Measurements from ENCODE around the gene CD300A.

Gene CD300A

GRCh38 chr17:74466111-74466827, at the start of gene CD300A:
Gene CD300A, plus strand, starts transcription at chr17:74466634. Its CDS starts 70 bp downstream, at chr17:74466704.
- DNase-seq = peak; percentile 51

GRCh38 chr17:74417178-74418045, 49.0 kb upstream of the CD300A start:
- no peak for DNase-seq

GRCh38 chr17:74419928-74420411, 46.5 kb upstream of the CD300A start:
- DNase-seq = no peak

GRCh38 chr17:74424117-74424516, 42.3 kb upstream of the CD300A start:
- DNase-seq = no peak

GRCh38 chr17:74424657-74425056, 41.8 kb upstream of the CD300A start:
- DNase-seq = no peak

- no peak for DNase-seq
Observed at GRCh38 chr17:74426551-74427047, 39.8 kb upstream of the CD300A start.

GRCh38 chr17:74427048-74427762, 39.2 kb upstream of the CD300A start:
- no peak for DNase-seq

DNA sequence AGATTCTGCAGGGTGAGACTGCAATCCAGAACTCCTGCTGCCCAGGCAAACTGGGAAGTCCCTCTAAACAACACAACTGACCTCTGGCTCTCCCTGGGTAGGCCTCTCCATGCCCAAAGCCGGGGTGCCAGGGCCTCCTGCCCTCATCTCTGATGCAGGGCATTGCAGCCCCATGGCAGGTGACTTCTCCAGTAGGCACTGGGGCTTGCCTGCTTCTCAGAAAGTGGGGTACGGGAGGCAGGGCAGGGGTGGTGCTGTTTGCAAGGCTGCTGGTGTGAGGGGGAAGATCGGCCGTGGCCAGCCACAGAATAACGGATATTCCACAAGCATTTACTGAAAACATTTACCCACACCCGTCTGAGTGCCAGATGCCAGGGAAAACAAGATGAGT, 38.7 kb upstream of the CD300A start:
- DNase-seq = no peak

GRCh38 chr17:74429604-74430384, 36.6 kb upstream of the CD300A start:
- DNase-seq = no peak

- no peak for DNase-seq
Observed at GRCh38 chr17:74430385-74430705, 36.1 kb upstream of the CD300A start.

DNA sequence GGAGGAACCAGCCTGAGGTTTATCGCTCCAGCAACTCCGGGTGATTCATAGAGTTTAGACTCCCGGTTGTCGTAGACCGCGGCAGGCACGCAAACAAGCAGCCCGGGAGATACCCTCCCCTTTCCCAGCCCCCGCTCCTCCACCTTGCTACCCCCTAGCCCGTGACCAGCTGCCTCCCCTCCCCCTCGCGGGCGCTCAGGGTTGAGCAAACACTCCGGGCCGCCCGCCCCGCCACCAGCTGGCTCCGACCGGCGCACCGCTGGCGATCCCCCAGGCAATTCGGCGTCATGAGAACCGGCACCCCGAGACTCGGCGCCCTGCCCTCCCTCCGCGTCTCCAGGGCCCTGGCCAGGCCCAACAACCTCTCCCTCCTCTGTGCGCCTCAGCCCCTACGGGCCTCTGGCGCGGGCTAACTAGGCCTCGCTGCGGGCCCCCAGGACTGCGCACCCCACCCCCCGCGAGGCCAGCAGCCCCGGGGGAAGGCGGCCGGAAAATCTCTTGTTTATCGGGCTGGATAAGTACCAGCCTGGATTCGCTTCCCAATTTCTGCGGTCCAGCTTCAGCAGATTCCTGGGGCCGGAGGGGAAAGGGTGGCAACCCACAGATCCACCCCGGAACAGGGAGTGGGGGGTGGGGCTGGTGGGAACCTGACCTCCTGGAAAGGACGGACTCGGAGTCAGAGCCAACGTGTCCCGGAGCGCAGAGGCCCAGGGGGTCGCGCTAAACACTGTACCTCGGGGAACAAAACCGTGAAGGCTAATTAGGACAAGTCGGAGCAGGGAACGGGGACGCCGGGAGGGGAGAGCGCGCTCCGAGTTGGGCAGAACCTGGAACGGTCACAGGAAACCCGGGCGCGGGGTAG, 35.5 kb upstream of the CD300A start:
- peak; percentile 8 for DNase-seq

DNA sequence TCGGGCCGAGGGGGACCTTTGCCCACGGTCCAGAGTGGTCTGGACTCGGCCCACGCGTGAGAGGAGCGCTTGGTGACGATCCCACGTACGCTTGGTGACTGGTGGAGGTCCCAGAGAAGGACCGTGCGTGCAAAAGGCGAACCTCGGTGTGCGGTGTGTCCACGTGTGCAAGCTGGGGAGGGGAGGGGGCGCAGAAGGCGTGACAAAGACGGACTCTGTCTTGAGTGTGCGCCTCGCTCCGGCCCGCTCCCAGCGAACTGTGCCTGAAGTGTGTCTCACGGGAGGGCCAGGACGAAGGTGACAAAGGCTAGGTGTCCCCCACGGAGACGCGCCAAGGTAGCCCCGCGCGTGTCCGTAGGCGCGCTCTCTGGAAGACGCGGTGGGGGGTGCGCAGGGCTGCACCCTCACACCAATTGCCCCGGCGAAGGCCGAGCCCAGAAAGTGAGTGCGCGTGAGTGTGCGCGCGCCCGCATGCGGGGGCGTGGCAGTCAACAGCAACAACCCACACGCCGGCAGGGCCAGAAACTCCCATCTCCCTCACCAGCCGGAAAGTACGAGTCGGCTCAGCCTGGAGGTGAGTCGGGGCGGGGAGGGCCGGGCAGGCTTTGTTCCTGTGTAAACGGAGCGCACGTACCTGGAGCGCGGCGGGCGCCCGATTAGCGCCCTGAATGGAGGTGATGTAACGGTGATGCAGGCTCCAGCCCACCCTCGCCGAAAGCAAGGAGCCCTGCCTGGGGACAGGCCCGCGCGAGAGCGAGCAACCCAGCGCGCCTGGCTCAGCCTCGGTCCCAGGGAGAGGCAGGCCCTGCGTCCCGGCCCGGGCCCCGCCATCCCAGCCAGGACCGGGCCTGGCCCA, 34.6 kb upstream of the CD300A start, which contains the start of gene GPRC5C:
Gene GPRC5C, plus strand, starts transcription at position 521 of the 856 bp plus-strand sequence. CDS start 7,689 bp downstream, outside the sequence.
- DNase-seq = no peak

DNA sequence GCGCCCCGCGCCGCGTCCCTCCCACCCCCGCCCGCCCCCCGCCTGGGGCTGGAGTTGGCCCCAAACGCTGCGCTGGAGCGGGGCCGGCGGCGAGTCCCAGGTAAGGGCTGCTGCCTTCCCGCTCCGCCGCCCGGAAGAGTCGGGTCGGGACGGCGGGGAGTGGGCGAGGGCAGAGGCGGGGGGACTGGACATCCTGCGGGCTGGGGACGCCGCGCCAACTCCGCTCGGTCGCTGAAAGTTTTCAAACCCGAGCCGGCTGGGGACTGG, 34.1 kb upstream of the CD300A start:
- no peak for DNase-seq

GRCh38 chr17:74432766-74433391, 33.6 kb upstream of the CD300A start:
- no peak for DNase-seq

GRCh38 chr17:74433421-74434121, 32.9 kb upstream of the CD300A start:
- no peak for DNase-seq

DNA sequence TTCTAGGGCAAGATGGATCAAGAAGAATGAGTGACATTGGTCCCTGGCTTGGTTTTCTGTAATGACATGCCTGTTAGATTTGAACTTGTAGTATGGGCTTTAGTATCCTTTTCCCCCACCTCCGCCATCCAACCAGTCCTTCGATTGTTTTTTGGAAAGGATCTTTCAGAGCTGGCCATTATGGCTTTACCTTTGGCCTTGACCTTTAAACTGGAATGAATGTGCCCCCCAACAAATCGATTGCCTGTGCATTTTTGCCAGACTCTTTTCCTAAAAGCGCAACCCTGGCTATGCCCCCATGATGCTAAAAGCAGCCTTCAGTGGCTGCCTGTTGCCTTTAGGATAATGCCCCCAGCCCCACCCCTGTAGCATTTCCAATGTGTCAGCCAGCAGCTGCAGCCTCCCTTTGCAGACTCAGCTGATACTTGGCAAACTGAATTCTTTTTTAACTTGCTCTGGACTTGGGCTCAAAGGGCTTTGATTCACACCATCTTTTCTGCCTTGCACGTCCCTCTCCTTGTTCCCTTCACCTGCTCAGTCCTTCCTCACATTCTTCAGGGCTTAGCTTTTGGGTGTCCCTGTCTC, 30.6 kb upstream of the CD300A start:
- no peak for DNase-seq

- DNase-seq = no peak
Observed at GRCh38 chr17:74437702-74438101, 28.7 kb upstream of the CD300A start.

GRCh38 chr17:74439691-74440567, 26.5 kb upstream of the CD300A start:
- DNase-seq = no peak
